Activated CD8-positive, alpha-beta memory T cell treated with anti-CD3 and anti-CD28 coated beads, Interleukin-2, amount 50 U/mL, for 48 hours (primary cell): ENCODE results near the gene TLE1.
"Not testable (repeated sequence)": the region's sequence is repeated elsewhere in the genome, so short reads cannot be mapped to it uniquely, and the experiment has no call there.

Experiments
- DNase-seq: peaks from one replicate; pipeline ENCODE4 v3.0.0-alpha.2; 2020

The TLE1 gene

GRCh38 chr9:81652058-81652687, 37.2 kb downstream of the TLE1 start:
- no peak for DNase-seq

GRCh38 chr9:81650586-81651515, 38.5 kb downstream of the TLE1 start:
- DNase-seq = no peak

DNA sequence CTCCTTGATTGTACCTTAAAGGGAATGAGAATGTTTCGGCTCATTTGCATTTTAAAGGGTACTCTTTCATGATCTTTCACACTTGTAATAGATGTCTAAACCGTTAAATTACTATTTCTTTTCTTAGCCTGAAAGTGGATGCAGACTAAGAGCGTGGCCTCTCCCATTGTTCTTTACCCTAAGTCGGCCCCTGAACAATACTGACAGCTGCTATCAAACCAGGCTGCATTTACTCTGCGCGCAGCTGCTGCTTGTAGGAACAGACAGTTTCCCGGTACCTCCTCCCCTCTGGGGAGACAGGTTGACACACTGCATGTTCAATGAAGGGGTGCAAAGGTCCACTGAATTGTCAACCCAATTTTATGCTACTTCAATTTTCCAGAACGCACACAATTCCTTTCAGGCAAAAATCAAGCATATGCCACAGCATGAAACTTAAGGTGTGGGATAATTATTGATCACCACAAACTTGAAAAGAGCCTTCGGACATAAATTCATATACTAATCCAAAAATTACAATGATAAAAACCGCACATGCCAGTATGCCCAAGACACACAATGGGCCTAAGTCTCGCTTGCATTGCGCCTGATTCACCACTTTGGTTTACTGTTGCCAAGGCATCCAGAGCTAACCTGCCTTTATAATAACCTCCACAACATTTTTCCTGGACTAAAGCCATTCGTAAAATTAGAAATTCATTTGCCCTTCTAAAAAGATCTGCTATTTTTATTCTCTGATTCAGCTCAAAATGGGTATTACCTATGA, 39.7 kb downstream of the TLE1 start:
- DNase-seq = no peak

DNA sequence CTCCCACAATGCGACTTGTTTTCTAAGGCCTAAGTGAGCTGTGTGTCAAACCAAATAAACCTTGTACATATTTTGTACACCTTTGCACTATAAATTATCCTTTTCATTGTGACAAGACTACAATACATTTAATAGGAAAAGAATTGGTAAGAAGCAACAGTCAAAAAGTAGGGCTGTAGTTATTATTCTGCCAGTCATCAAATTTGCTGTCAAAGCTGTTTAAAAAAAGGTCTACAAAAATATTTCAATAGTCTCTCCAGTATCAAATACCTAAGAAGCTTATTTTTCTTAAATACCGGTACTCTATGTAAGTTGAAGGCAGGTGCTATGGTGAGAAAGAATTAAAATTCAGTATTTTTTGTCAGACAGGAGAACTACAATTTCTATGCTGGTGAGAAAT, 40.5 kb downstream of the TLE1 start:
- DNase-seq = no peak

- no peak for DNase-seq
These were observed 43.0 kb downstream of the TLE1 start for GRCh38 chr9:81646337-81646736.

- DNase-seq = not testable (repeated sequence)
These were observed 44.8 kb downstream of the TLE1 start for GRCh38 chr9:81644513-81644912.

- DNase-seq = no peak
These were observed 52.1 kb downstream of the TLE1 start for GRCh38 chr9:81637276-81637675.

GRCh38 chr9:81636255-81636599, 53.1 kb downstream of the TLE1 start:
- no peak for DNase-seq

DNA sequence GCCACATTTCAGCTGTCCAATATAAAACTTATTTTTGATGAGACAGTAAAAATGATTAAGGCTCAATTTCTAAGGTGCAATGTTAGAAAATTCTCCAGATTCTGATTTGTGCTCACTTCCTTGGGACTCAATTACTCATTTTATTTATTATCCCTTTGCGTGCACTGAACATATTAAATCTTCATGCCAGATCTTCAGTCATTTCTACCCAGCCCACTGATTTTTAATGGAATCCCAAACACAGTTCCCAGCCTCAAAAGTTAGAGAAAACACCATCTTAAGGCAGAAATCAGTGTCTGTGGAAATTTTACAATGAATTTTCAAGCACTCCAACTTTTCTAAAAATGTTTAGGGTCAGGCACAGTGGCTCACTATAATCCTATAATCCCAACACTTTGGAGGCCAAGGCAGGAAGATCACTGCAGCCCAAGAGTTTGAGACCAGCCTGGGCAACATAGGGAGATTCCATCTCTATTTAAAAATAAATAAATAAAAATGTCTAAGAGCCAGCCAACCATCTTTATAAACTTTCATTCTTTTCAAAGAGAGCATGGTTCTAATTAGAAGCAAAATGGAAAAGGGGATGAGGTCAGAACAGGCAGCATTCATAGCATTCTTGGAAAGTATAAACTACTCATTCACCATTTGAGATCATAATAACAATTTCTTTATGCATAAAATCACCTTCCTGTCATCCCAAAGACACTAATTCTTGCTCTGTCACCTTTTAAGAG, 53.7 kb downstream of the TLE1 start:
- DNase-seq = no peak

DNA sequence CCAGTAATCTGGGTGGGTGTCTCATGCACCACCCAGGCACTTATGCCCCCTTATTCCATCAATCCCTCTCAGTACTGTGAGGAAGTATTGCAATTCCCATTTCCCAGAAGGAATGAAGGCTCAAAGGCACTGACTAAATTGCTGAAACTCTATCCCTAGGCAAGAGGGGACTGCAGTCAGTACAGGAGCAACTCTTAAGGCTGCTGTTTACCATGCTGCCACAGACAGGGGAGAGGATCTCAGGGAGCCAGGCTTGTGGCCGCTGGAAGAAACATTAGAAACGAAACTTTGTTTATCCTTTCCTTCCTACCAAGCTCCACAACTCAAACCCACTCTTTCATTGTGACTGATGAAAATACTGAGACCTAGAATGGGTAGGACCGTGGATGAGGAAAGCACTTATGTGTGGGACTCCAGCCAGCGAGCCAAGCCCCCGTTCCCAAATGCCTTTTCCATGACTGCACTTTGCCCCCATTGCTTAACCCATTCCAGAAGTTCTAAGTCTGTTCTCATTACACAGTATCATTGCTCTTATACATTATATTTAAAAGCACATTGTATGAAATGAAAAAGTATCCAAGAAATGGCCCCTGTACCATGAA, 54.3 kb downstream of the TLE1 start:
- DNase-seq = no peak

- DNase-seq = no peak
These were observed 55.1 kb downstream of the TLE1 start for GRCh38 chr9:81633952-81634854.

- DNase-seq = no peak
These were observed 56.7 kb downstream of the TLE1 start for GRCh38 chr9:81632599-81632998.

- DNase-seq = no peak
These were observed 58.1 kb downstream of the TLE1 start for GRCh38 chr9:81631218-81631745.

DNA sequence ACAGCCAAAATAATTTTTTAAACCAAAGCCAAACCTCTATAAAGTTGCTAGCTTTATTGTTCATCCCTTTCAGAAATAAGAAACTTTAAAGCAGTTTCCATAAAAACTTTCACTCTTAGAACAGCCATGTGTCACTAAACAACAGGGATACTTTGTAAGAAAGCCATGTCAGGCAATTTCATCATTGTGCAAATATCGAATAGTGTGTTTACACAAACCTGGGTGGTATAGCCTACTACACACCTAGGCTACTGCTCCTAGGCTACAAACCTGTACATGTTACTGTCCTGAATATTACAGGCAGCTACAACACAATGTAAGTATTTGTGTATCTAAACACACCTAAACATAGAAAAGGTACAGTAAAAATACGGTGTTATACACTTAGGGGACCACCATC, 59.9 kb downstream of the TLE1 start:
- no peak for DNase-seq

GRCh38 chr9:81628897-81629296, 60.5 kb downstream of the TLE1 start:
- no peak for DNase-seq

GRCh38 chr9:81627481-81627880, 61.9 kb downstream of the TLE1 start:
- DNase-seq = no peak

DNA sequence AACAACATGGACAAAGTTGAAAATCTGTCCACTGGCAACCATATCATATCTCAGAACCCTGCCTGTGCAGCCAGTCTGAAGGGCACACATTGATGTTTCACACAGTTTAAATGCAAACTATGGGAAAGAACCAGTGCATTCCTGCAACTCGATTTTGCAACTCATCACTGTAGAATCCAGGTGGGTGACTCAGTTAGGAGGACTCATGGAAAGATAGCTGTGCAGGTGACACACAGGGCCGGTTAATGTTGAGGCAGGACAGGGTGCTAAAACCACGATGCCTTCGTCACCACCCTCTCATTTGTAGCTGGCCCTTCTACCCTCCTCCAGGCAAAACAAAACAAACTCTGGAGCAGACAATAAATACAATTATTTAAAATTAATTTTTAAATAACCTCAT, 62.8 kb downstream of the TLE1 start:
- no peak for DNase-seq

GRCh38 chr9:81625969-81626368, 63.4 kb downstream of the TLE1 start:
- DNase-seq = no peak

DNA sequence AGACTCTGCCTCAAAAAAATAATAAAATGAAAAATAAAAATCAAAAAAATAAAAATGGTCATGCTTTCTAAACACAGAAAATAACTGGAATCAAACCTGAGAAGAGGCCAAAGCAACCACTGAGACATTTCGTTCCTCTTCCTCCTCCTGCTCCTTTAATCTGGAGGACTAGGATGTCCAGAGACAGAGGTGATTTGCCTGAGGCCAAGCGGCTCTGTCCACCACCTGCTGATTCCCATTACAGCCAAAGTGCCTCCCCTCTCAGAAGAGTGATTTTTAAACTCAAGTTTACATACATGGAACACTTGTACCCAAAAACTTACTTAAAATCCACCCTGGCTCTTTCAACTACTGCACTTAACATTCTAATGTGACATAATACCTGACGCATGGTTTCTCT, 65.6 kb downstream of the TLE1 start:
- DNase-seq = no peak

DNA sequence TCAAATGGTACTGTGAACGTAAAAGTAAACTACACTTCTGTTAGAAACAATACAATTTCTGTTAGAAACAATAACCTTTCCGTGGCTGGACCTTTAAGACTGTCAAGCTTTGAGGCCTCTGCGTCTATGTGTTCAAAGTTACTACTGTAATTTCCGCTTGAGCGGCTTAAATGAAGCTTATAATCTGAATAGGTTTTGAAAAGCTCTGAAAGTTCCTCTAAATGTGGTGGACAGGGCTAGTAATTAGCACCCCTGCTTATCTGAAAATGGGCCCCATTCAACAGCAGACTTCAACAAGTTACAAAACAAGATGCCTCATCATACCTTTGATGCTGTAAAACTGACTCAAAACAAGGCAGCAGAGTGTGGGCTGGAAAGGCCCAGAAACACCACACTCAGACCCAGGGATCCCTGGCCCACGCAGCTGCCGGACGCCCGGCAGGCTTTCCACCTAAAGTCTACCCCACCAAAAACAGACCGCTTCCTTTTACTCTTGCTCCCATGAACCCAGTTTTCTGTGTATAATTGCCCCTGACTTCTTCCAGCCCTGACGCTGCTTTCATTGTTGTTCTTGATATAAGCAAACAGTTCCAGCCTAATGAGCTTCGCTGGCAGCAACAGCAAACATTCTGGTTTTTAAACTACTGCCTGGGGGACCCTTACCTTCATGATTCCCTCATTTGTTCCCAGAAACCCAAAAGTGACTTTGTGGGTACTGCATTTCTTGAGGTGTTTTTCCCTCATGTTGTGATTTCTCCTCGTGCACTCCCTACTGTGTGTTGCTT, 66.7 kb downstream of the TLE1 start:
- DNase-seq = no peak
